HL-60/S4 treated with phorbol 12-myristate 13-acetate at 8.2 ng/mL for 4 days and 3 days (cell line): ENCODE data around the gene PLEKHA1.

Experiments
- in situ Hi-C: fragments of 300-500 bp; cut with MboI; formaldehyde crosslinking; loops from 2 replicates; pipeline ENCODE4 v1.15.0; 2022; ENCODE audit warnings: low sequenced_read_pairs

PLEKHA1 gene

GRCh38 chr10:122420624-122421007 lies 46.1 kb downstream of the PLEKHA1 start:
- in situ Hi-C loops = no loop called here

- in situ Hi-C loops = no loop called here
These were observed 46.6 kb downstream of the PLEKHA1 start for GRCh38 chr10:122421054-122421625.

GRCh38 chr10:122421742-122422141 lies 47.2 kb downstream of the PLEKHA1 start:
- in situ Hi-C loops = no loop called here

- in situ Hi-C loops = no loop called here
These were observed 47.9 kb downstream of the PLEKHA1 start for GRCh38 chr10:122422266-122422989.

- in situ Hi-C loops = no loop called here
These were observed 49.6 kb downstream of the PLEKHA1 start for GRCh38 chr10:122424059-122424458.

GRCh38 chr10:122426829-122427228 lies 52.3 kb downstream of the PLEKHA1 start:
- in situ Hi-C loops = no loop called here

- in situ Hi-C loops = no loop called here
These were observed 52.8 kb downstream of the PLEKHA1 start for GRCh38 chr10:122427280-122427679.

GRCh38 chr10:122435212-122435827 lies 60.8 kb downstream of the PLEKHA1 start:
- in situ Hi-C loops = no loop called here

GRCh38 chr10:122441961-122442360 lies 67.5 kb downstream of the PLEKHA1 start:
- in situ Hi-C loops = no loop called here

GRCh38 chr10:122445469-122445868 lies 71.0 kb downstream of the PLEKHA1 start:
- in situ Hi-C loops = no loop called here

GRCh38 chr10:122445904-122446303 lies 71.4 kb downstream of the PLEKHA1 start:
- in situ Hi-C loops = no loop called here

- in situ Hi-C loops = no loop called here
These were observed 72.3 kb downstream of the PLEKHA1 start for GRCh38 chr10:122446668-122447423.

GRCh38 chr10:122448600-122448999 lies 74.1 kb downstream of the PLEKHA1 start:
- in situ Hi-C loops = no loop called here

- in situ Hi-C loops = no loop called here
These were observed 74.6 kb downstream of the PLEKHA1 start for GRCh38 chr10:122449153-122449552.

GRCh38 chr10:122450353-122450990 lies 76.0 kb downstream of the PLEKHA1 start:
- in situ Hi-C loops = no loop called here

GRCh38 chr10:122454071-122454470 lies 79.6 kb downstream of the PLEKHA1 start:
- in situ Hi-C loops = no loop called here

GRCh38 chr10:122454603-122455080 lies 80.1 kb downstream of the PLEKHA1 start, which contains the start of gene ARMS2:
TSS of gene ARMS2 (plus strand) at chr10:122454653. CDS start at chr10:122454728, 75 bp downstream.
- in situ Hi-C loops = no loop called here

GRCh38 chr10:122455376-122456079 lies 81.0 kb downstream of the PLEKHA1 start:
- in situ Hi-C loops = no loop called here

- in situ Hi-C loops = no loop called here
These were observed 83.4 kb downstream of the PLEKHA1 start for GRCh38 chr10:122457934-122458333.

- in situ Hi-C loops = no loop called here
These were observed 84.2 kb downstream of the PLEKHA1 start for GRCh38 chr10:122458693-122459092.
